Osteoblast (primary cell): ENCODE results near the gene GPM6B. TPM values are rescaled to one million over a fixed set of nuclear protein-coding genes. Genes with fewer than 3 reads are reported as not detected.

Experiments
- DNase-seq: peaks from one replicate; pipeline ENCODE4 v3.0.0; 2011; ENCODE audit warnings: low spot score, mixed read lengths; ENCODE audit not compliant: insufficient read length; ENCODE audit errors: missing footprints
- H2AFZ ChIP-seq: 2 replicates; pipeline ENCODE4 v1.6.0; 2011; ENCODE audit warnings: mild to moderate bottlenecking, low read length
- H3K27ac ChIP-seq: 2 replicates; pipeline ENCODE4 v1.5.1; 2011; ENCODE audit warnings: mild to moderate bottlenecking, low read depth, low read length, moderate library complexity
- H3K27me3 ChIP-seq: 2 replicates; pipeline ENCODE4 v1.6.0; 2012; ENCODE audit warnings: mild to moderate bottlenecking, control low read depth, inconsistent platforms, low read length, moderate library complexity; ENCODE audit not compliant: insufficient read depth
- H3K36me3 ChIP-seq: 2 replicates; pipeline ENCODE4 v1.5.1; 2011; ENCODE audit warnings: mild to moderate bottlenecking, low read length, control low read depth, moderate library complexity; ENCODE audit not compliant: insufficient read depth
- H3K4me1 ChIP-seq: 2 replicates; pipeline ENCODE4 v1.5.1; 2011; ENCODE audit warnings: mild to moderate bottlenecking, low read length, control low read depth, moderate library complexity; ENCODE audit not compliant: insufficient read depth
- H3K4me2 ChIP-seq: 2 replicates; pipeline ENCODE4 v1.6.0; 2011; ENCODE audit warnings: mild to moderate bottlenecking, low read length; ENCODE audit not compliant: insufficient read depth
- H3K4me3 ChIP-seq: fragments of 200-600 bp; sonication (generic); 3 replicates; pipeline ENCODE4 v1.5.1; 2012; ENCODE audit warnings: mild to moderate bottlenecking, low read length, inconsistent platforms; ENCODE audit not compliant: insufficient read depth
- H3K79me2 ChIP-seq: 2 replicates; pipeline ENCODE4 v1.6.0; 2012; ENCODE audit warnings: mild to moderate bottlenecking, low read length, control low read depth, inconsistent platforms; ENCODE audit not compliant: insufficient read depth
- H3K9me3 ChIP-seq: 2 replicates; pipeline ENCODE4 v1.5.1; 2011; ENCODE audit warnings: low read depth, low read length, control low read depth
- H4K20me1 ChIP-seq: 2 replicates; pipeline ENCODE4 v1.6.0; 2012; ENCODE audit warnings: mild to moderate bottlenecking, low read length, control low read depth; ENCODE audit not compliant: insufficient read depth
- CTCF ChIP-seq: IDR thresholded peaks from 2 replicates; pipeline ENCODE4 v1.5.1; 2011; ENCODE audit warnings: mild to moderate bottlenecking, low read depth, low read length, moderate library complexity; ENCODE audit errors: extremely low read depth
- total RNA-seq: library from RNA; depleted of rRNA; stranded (reverse); fragments of >200 nt; gene quantifications from 2 replicates; pipeline ENCODE4 v1.2.3, GENCODE V29; 2012

The GPM6B gene
- total RNA-seq, 1 donor = 1.1 TPM

GRCh38 chrX:13798184-13798583, 18.7 kb downstream of the GPM6B start:
- Histone ChIP-seq H3K27me3 (peaks cover 2% of the 10 kb centered on the region), H3K4me2 (no peak overlapping the region), H3K4me1 (no peaks in the 10 kb centered on the region), H3K4me3 (no peak overlapping the region), H4K20me1 (no peaks in the 10 kb centered on the region), H3K79me2 (no peaks in the 10 kb centered on the region), H3K9me3 (no peaks in the 10 kb centered on the region), H3K36me3 (no peaks in the 10 kb centered on the region), H2AFZ (no peak overlapping the region), H3K27ac (no peak overlapping the region)
- no peak for DNase-seq
- TF ChIP-seq CTCF = no peak

- TF ChIP-seq CTCF = no peak
- no peaks in the 10 kb centered on the region for H3K36me3 ChIP-seq
- H3K27ac ChIP-seq = no peak overlapping the region
- no peak for DNase-seq
- H3K4me3 ChIP-seq = no peak overlapping the region
- no peak overlapping the region for H2AFZ ChIP-seq
- H3K9me3 ChIP-seq = no peaks in the 10 kb centered on the region
- no peaks in the 10 kb centered on the region for H4K20me1 ChIP-seq
- no peak overlapping the region for H3K4me2 ChIP-seq
- H3K27me3 ChIP-seq = no peaks in the 10 kb centered on the region
- H3K4me1 ChIP-seq = no peaks in the 10 kb centered on the region
- no peaks in the 10 kb centered on the region for H3K79me2 ChIP-seq
Observed at GRCh38 chrX:13797512-13797911, 19.4 kb downstream of the GPM6B start.

GRCh38 chrX:13794417-13794816, 22.5 kb downstream of the GPM6B start:
- H3K4me2 ChIP-seq = no peak overlapping the region
- H3K4me3 ChIP-seq = no peak overlapping the region
- H3K27ac ChIP-seq = no peak overlapping the region
- H2AFZ ChIP-seq = no peak overlapping the region
- TF ChIP-seq CTCF = no peak
- no peaks in the 10 kb centered on the region for H3K27me3 ChIP-seq
- no peaks in the 10 kb centered on the region for H3K9me3 ChIP-seq
- no peaks in the 10 kb centered on the region for H3K36me3 ChIP-seq
- H3K4me1 ChIP-seq = peaks cover 5% of the 10 kb centered on the region
- DNase-seq = no peak
- no peaks in the 10 kb centered on the region for H3K79me2 ChIP-seq
- no peaks in the 10 kb centered on the region for H4K20me1 ChIP-seq

GRCh38 chrX:13793897-13794296, 23.0 kb downstream of the GPM6B start:
- Histone ChIP-seq H3K9me3 (no peaks in the 10 kb centered on the region), H3K4me1 (peaks cover 5% of the 10 kb centered on the region), H3K36me3 (no peaks in the 10 kb centered on the region), H3K27ac (no peak overlapping the region), H3K4me3 (no peak overlapping the region), H3K4me2 (no peak overlapping the region), H4K20me1 (no peaks in the 10 kb centered on the region), H3K27me3 (no peaks in the 10 kb centered on the region), H2AFZ (no peak overlapping the region), H3K79me2 (no peaks in the 10 kb centered on the region)
- TF ChIP-seq CTCF = no peak
- no peak for DNase-seq
